ENCODE data around the gene UGCG.
"Not testable (repeated sequence)": the region's sequence is repeated elsewhere in the genome, so short reads cannot be mapped to it uniquely, and the experiment has no call there.

The UGCG gene

DNA sequence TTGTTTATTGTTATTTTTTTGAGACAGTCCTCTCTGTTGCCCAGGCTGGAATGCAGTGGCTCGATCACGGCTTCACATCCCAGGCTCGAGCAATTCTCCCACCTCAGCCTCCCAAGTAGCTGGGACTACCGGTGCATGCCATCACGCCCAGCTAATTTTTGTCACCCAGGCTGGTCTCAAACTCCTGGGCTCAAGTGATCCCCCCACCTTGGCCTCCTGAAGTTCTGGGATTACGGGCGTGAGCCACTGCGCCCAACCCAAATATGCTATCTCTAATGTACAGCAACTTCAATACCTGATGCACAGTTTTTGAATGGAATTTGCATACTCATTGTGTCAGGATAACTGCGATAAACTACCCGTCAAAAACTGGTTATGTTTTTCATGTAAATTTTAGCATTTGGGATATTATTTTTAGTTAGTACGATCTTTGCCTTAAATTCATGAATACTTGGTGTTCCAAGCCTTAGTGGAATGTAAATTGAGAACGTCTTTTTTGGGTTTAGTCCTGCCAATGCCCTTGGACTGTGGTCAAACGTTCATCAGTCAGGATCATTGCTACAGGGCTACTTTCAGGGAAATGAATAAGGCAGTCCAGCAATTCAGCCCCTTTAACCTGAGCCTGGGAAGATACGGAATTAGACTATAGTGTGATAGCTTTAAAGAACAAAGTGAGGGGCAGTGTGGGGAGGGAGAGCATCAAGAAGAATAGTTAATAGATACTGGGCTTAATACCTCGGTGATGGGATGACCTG lies 4.4 kb downstream of the UGCG start:
- no peak for TF ChIP-seq CTCF (IDR thresholded peaks at IDR 0.05; ENCODE audit: borderline replicate concordance, insufficient read depth, low read depth, low read length)
- H3K4me3 ChIP-seq (ENCODE audit: low read depth, low read length): no peak overlapping the region

GRCh38 chr9:111902391-111903139 lies 6.0 kb downstream of the UGCG start:
- no peak overlapping the region for H3K4me3 ChIP-seq (ENCODE audit: low read depth, low read length)
- TF ChIP-seq CTCF (IDR thresholded peaks at IDR 0.05; ENCODE audit: borderline replicate concordance, insufficient read depth, low read depth, low read length): no peak

DNA sequence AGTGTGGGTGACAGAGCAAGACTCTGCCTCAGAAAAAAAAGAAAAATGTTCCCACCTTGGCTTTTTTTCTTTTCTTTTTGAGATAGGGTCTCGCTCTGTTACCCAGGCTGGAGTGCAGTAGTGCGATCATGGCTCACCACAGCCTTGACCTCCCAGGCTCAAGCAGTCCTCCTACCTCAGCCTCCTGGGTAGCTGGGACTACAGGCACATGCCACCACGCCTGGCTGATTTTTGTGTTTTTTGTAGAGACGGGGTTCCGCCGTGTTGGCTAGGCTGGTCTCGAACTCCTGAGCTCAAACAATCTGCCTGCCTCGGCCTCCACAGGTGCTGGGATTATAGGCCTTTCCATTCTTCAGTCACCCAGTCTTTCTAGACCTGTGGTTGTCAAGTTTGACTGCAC lies 6.9 kb downstream of the UGCG start:
- not testable (repeated sequence) for H3K4me3 ChIP-seq (ENCODE audit: low read depth, low read length)

- TF ChIP-seq CTCF (IDR thresholded peaks at IDR 0.05; ENCODE audit: borderline replicate concordance, insufficient read depth, low read depth, low read length): no peak
- H3K4me3 ChIP-seq (ENCODE audit: low read depth, low read length): no peak overlapping the region
Observed at GRCh38 chr9:111904026-111904425, 7.4 kb downstream of the UGCG start.

DNA sequence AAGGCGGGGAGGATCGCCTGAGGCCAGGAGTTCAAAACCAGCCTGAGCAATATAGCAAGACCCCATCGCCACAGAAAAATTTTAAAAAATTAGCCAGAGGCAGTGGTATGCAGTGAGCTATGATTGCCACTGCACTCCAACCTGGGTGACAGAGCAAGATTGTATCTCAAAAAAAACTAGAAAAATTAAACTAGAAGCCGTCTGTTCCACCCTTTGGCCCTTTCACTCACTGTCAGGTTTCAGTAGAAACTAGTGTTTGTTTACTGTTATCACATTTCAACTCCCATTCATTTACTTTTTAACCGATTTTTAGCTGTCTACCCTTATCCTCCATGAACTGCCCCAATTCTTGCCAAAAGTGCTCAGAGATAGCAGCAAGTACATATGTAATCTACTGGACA lies 8.3 kb downstream of the UGCG start:
- H3K4me3 ChIP-seq (ENCODE audit: low read depth, low read length): no peak overlapping the region
- no peak for TF ChIP-seq CTCF (IDR thresholded peaks at IDR 0.05; ENCODE audit: borderline replicate concordance, insufficient read depth, low read depth, low read length)

GRCh38 chr9:111907147-111907546 lies 10.5 kb downstream of the UGCG start:
- TF ChIP-seq CTCF (IDR thresholded peaks at IDR 0.05; ENCODE audit: borderline replicate concordance, insufficient read depth, low read depth, low read length): no peak
- no peak overlapping the region for H3K4me3 ChIP-seq (ENCODE audit: low read depth, low read length)

- no peak overlapping the region for H3K4me3 ChIP-seq (ENCODE audit: low read depth, low read length)
- no peak for TF ChIP-seq CTCF (IDR thresholded peaks at IDR 0.05; ENCODE audit: borderline replicate concordance, insufficient read depth, low read depth, low read length)
Observed at GRCh38 chr9:111909444-111909843, 12.8 kb downstream of the UGCG start.
